HG03097 (cell line): ENCODE measurements around the gene PLCB3.

ENCODE experiments used
- ATAC-seq: cut with Tn5 transposase; IDR thresholded peaks from one replicate; pipeline ENCODE4 v1.9.1; 2021; ENCODE audit not compliant: unreplicated experiment, low FRiP score

PLCB3 gene

DNA sequence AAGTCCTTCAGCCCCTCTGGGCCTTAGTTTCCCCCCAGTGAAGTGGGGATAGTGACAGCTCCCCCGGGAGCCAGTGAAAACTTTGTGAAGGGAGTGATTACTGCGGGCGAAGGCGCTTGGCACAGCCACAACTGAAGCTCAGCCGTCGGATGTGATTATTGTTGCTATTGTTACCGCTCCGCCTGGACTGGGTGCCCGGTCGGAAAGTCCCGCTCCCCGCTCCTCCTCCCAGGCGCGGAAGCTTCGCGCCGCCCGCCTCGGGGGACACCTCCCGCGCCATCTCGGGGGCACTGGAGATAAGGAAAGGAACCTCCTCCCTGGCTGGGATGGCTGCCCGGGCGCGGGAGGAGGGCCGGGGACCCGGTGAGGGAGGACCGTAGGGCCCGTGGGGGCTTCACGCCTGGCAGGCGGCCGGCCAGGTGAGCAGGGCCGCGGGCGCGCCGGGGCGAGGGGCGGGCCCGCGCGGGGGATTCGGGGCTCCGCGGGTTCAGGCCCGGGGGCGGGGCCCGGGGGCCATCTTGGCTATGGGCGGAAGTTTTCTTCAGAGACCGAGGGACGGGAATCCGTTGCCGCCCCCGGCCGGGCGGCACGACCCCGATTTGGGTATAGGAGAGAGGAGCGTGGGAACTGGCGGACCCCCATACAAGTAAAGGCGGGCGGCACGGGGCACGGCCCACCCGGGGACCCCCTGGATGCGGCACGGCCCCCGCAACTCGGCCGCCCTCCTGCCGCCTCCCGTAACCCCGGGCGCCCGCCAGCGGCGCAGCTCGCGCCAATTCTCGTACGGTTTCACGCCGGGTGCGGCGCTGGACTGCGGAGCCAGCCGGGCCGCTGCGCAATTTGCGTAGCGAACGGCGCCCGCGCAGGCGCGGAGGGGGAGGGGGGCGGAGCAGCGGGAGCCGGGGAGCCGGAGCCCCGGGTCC lies 33.9 kb downstream of the PLCB3 start, which contains the start of gene GPR137:
Gene GPR137, plus strand, starts transcription at position 887 of the 923 bp plus-strand sequence. CDS start 677 bp downstream, outside the sequence.
- ATAC-seq = peak; percentile 58

- no peak for ATAC-seq
These were observed 34.8 kb downstream of the PLCB3 start for GRCh38 chr11:64285885-64286800.

GRCh38 chr11:64286801-64287159 lies 35.5 kb downstream of the PLCB3 start:
- ATAC-seq = no peak

GRCh38 chr11:64287676-64288352 lies 36.5 kb downstream of the PLCB3 start:
- no peak for ATAC-seq

DNA sequence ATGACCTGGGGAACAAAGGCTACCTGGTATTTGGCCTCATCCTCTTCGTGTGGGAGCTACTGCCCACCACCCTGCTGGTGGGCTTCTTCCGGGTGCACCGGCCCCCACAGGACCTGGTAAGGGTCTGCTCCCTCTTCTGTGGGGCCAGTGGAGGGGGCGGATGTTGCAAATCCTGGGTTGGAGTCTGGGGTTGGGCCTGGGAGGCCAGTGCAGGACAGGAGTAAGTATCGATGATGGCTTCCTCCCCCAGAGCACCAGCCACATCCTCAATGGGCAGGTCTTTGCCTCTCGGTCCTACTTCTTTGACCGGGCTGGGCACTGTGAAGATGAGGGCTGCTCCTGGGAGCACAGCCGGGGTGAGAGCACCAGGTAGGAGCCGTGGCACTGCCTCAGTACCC lies 37.0 kb downstream of the PLCB3 start:
- ATAC-seq = no peak

- ATAC-seq = no peak
These were observed 37.8 kb downstream of the PLCB3 start for GRCh38 chr11:64289002-64289564.

DNA sequence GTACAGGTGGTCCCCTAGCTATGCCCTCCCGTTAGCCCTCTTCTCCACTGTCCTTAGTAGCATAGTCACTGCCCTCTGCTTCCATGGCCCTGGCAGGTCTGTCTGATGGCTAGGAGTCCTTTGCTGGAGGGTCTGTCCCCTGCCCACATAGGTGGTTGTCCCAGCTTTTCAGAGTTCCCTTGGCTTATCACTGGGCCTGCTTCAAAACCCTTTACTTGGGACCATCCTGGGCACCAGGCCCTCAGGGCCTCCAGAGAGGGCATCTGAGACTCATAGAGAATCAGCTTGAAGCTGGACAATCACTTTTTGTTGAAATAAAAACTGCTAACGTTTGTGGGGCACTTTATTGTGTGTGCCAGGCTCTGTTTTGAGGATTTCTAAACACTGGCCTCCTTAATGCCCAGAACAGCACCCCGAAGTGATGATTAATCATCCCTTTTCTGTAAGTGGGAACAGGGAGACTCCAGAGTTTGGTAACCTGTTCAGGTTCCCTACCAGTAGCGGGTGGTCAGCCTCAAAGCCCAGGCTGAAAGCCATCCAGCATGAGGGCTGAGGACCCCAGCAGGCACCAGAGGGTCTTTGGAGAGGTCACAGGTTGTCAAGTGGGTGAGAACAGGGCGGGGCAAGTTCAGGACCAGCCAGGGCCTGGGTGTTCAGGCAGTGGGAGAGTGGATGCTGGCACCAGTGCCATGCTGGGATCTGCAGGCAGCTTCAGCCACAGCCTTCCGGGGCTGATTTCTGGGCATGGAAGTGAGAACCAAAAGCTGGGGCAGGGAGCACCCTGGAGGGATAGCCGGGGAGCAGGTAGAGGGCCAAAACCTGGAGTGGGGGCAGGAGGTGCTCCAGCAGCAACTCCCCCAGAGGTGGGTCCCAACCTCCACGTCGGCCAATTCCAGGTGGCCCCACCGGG lies 39.3 kb downstream of the PLCB3 start:
- no peak for ATAC-seq

- no peak for ATAC-seq
These were observed 40.0 kb downstream of the PLCB3 start, which contains the start of gene KCNK4 for GRCh38 chr11:64291262-64291751. Gene KCNK4 (plus strand): TSS chr11:64291302. CDS start chr11:64293019, 1,717 bp downstream.

GRCh38 chr11:64291752-64292459 lies 40.6 kb downstream of the PLCB3 start:
- ATAC-seq = no peak

- ATAC-seq = no peak
These were observed 41.3 kb downstream of the PLCB3 start for GRCh38 chr11:64292460-64293254.

DNA sequence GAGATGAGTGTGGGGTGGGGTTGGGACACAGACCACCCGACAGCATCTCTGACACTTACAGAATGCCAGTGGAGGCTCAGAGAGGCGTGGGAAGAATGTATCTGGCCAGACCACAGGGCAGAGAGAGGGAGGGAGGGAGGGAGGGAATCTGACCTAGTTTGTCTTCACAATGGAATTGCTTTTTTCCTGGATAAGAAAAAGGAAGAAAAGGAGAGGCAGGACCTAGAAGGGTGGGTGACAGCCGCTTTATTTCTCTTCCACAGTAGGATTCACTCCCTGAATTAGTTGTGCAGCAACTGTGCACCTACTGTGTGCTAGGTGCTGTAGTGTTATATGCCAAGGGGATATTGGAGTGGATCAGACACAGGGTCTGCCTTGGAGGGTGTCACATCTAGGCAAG lies 43.4 kb downstream of the PLCB3 start:
- ATAC-seq = no peak

DNA sequence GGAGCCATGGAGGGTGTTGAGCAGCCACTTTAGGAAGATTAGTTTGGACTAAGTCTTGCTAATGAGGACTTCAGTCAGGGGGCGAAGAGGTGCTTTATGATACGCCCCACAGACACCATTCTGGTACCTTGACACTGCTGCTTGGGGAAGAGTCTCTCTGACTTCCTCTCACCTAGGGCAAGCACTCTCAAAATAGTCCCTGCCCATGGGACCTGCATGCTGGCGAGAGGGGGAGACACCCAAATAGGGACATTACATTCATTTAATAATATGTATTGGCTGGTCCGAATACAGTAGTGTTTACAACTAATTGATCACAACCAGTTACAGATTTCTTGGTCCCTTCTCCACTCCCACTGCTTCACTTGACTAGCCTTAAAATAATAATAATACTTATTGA lies 44.4 kb downstream of the PLCB3 start:
- ATAC-seq = no peak

- ATAC-seq = no peak
These were observed 44.9 kb downstream of the PLCB3 start for GRCh38 chr11:64296236-64296635.

- ATAC-seq = no peak
These were observed 45.7 kb downstream of the PLCB3 start for GRCh38 chr11:64296830-64297698.

DNA sequence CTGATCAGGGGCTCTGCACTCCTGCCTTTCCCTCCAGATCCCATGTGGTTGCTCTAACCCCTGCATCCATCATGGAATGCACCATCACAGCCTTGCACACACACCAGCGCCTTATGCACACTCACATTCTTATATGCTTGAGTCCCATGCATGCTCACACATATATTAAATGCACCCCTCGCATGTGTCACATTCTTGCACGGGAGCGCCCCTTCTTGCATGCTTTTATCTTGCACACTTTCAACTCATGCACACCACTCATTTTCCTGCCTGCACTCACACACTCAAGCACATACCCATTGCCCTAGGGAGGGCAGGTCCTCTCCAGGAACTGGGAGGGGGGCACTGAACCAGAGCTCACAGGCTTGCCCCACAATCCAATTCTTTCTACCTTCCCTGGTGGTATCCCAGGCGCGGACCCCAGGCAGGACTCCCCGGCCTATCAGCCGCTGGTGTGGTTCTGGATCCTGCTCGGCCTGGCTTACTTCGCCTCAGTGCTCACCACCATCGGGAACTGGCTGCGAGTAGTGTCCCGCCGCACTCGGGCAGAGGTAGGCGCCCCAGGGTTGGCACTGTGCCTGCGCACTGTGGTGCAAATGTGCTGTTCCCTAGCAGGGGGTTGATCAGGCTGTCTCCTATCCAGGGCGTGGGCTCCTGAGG lies 46.5 kb downstream of the PLCB3 start:
- ATAC-seq = no peak
